Measurements from ENCODE around the gene ANKRD33B. TPM values are rescaled to one million over a fixed set of nuclear protein-coding genes. Genes with fewer than 3 reads are reported as not detected.
"Not testable (repeated sequence)": the region's sequence is repeated elsewhere in the genome, so short reads cannot be mapped to it uniquely, and the experiment has no call there.

Gene ANKRD33B
- total RNA-seq, 1 experiment from 2014 or later: 6.9 TPM

GRCh38 chr5:10567781-10568321, 4.0 kb downstream of the ANKRD33B start:
- Mint-ChIP-seq H3K4me3 (no peak overlapping the region), H3K27me3 (ENCODE audit: low read depth) (peaks cover 60% of the 10 kb centered on the region), H3K27ac (no peak overlapping the region), H3K36me3 (ENCODE audit: insufficient read depth in 1 of 3, low read depth in 3 of 3) (no peaks in the 10 kb centered on the region; a peak in 1 of 7 replicates), H3K4me1 (peaks cover 9 to 17% of the 10 kb centered on the region in 2 experiments), H3K9me3 (no peaks in the 10 kb centered on the region)
- Histone ChIP-seq H3K23ac (ENCODE audit: insufficient read length, low read depth, low read length) (no peak overlapping the region), H3T11ph (ENCODE audit: low read length) (no peak overlapping the region), H4K5ac (ENCODE audit: insufficient read length, low read depth, low read length) (no peak overlapping the region), H2BK15ac (ENCODE audit: low read depth, low read length) (no peak overlapping the region), H3K4ac (ENCODE audit: low read depth, low read length) (no peak overlapping the region), H3K4me1 (ENCODE audit: insufficient read depth, low read length) (peaks cover 3% of the 10 kb centered on the region; the same call in 1 of the 2 replicates), H4K8ac (replicated peaks; ENCODE audit: insufficient read length, low read depth, low read length) (no peak overlapping the region), H2BK20ac (ENCODE audit: low read depth, low read length, poor library complexity, severe bottlenecking) (no peak overlapping the region), H3K27me3 (ENCODE audit: insufficient read depth, low read length) (peaks cover 19% of the 10 kb centered on the region), H3K4me2 (ENCODE audit: insufficient read depth, insufficient read length, low read length) (no peak overlapping the region), H3K23me2 (ENCODE audit: insufficient read length, low read depth, low read length, poor library complexity, severe bottlenecking) (peaks cover 19% of the 10 kb centered on the region), H3K27ac (ENCODE audit: insufficient read length, low read depth, low read length) (no peak overlapping the region), H4K91ac (ENCODE audit: insufficient read length, low read depth, low read length) (no peak overlapping the region), H3K79me1 (ENCODE audit: insufficient read depth, low read depth, low read length, poor library complexity, severe bottlenecking) (no peaks in the 10 kb centered on the region), H3K9me3 (ENCODE audit: control insufficient read depth, low read depth, low read length) (no peaks in the 10 kb centered on the region), H2BK120ac (ENCODE audit: low read depth, low read length, poor library complexity, severe bottlenecking) (no peak overlapping the region), H3K18ac (ENCODE audit: insufficient read length, low read depth, low read length) (no peak overlapping the region), H2BK5ac (ENCODE audit: insufficient read length, low read length) (no peak overlapping the region), H3K9ac (ENCODE audit: extremely low read depth, insufficient read length, low read length) (no peak overlapping the region), H3K14ac (ENCODE audit: insufficient read depth, low read length) (no peak overlapping the region), H2AFZ (ENCODE audit: low read length) (no peak overlapping the region), H3K79me2 (ENCODE audit: insufficient read depth, low read length) (no peaks in the 10 kb centered on the region), H4K20me1 (ENCODE audit: control insufficient read depth, insufficient read depth, insufficient read length) (no peaks in the 10 kb centered on the region), H3K56ac (ENCODE audit: insufficient read length, low read depth, low read length) (no peak overlapping the region), H2BK12ac (ENCODE audit: insufficient read length, low read depth, low read length) (no peak overlapping the region), H2AK5ac (ENCODE audit: insufficient read length, low read length) (no peak overlapping the region)
- no CpG with 5 or more reads among the region's 4 CpGs for WGBS (ENCODE audit: extremely low coverage, insufficient read length, low lambda C conversion rate)
- no peak for DNase-seq
- TF ChIP-seq, protein P1, sequence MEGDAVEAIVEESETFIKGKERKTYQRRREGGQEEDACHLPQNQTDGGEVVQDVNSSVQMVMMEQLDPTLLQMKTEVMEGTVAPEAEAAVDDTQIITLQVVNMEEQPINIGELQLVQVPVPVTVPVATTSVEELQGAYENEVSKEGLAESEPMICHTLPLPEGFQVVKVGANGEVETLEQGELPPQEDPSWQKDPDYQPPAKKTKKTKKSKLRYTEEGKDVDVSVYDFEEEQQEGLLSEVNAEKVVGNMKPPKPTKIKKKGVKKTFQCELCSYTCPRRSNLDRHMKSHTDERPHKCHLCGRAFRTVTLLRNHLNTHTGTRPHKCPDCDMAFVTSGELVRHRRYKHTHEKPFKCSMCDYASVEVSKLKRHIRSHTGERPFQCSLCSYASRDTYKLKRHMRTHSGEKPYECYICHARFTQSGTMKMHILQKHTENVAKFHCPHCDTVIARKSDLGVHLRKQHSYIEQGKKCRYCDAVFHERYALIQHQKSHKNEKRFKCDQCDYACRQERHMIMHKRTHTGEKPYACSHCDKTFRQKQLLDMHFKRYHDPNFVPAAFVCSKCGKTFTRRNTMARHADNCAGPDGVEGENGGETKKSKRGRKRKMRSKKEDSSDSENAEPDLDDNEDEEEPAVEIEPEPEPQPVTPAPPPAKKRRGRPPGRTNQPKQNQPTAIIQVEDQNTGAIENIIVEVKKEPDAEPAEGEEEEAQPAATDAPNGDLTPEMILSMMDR (conservative IDR thresholded peaks at IDR 0.05): no peak

DNA sequence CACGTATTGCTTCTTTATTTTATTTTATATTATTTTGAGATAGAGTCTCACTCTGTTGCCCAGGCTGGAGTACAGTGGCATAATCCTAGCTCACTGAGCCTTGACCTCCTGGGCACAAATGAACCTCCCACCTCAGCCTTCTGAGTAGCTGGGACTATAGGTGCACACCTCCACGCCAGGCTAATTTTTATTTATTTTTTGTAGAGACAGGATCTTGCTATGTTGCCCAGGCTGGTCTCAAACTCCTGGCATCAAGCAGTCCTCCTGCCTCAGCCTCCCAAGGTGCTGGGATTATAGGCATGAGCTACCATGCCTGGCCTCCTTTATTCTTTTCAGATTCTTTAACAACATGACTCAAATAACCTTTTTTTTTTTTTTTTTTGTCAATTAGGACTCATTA, 6.7 kb downstream of the ANKRD33B start:
- H3K9me3 Mint-ChIP-seq; H3K4me1 Mint-ChIP-seq; H2AK5ac ChIP-seq (ENCODE audit: insufficient read length, low read length); H3T11ph ChIP-seq (ENCODE audit: low read length); H2BK15ac ChIP-seq (ENCODE audit: low read depth, low read length); H3K36me3 Mint-ChIP-seq (ENCODE audit: insufficient read depth in 1 of 3, low read depth in 3 of 3); H4K91ac ChIP-seq (ENCODE audit: insufficient read length, low read depth, low read length); H2BK20ac ChIP-seq (ENCODE audit: low read depth, low read length, poor library complexity, severe bottlenecking); H4K5ac ChIP-seq (ENCODE audit: insufficient read length, low read depth, low read length); H2BK120ac ChIP-seq (ENCODE audit: low read depth, low read length, poor library complexity, severe bottlenecking); H3K79me1 ChIP-seq (ENCODE audit: insufficient read depth, low read depth, low read length, poor library complexity, severe bottlenecking); H3K4me1 ChIP-seq (ENCODE audit: insufficient read depth, low read length); H3K4ac ChIP-seq (ENCODE audit: low read depth, low read length); H2BK5ac ChIP-seq (ENCODE audit: insufficient read length, low read length); H3K23me2 ChIP-seq (ENCODE audit: insufficient read length, low read depth, low read length, poor library complexity, severe bottlenecking); H3K23ac ChIP-seq (ENCODE audit: insufficient read length, low read depth, low read length); H2BK12ac ChIP-seq (ENCODE audit: insufficient read length, low read depth, low read length); H3K4me3 Mint-ChIP-seq; H3K9me3 ChIP-seq (ENCODE audit: control insufficient read depth, low read depth, low read length); H4K8ac ChIP-seq (replicated peaks; ENCODE audit: insufficient read length, low read depth, low read length); H3K27ac ChIP-seq (ENCODE audit: insufficient read length, low read depth, low read length); H3K27me3 ChIP-seq (ENCODE audit: insufficient read depth, low read length); H3K14ac ChIP-seq (ENCODE audit: insufficient read depth, low read length); DNase-seq; H3K4me2 ChIP-seq (ENCODE audit: insufficient read depth, insufficient read length, low read length); H3K27ac Mint-ChIP-seq; H3K18ac ChIP-seq (ENCODE audit: insufficient read length, low read depth, low read length); H2AFZ ChIP-seq (ENCODE audit: low read length); H3K79me2 ChIP-seq (ENCODE audit: insufficient read depth, low read length); H3K9ac ChIP-seq (ENCODE audit: extremely low read depth, insufficient read length, low read length); H3K56ac ChIP-seq (ENCODE audit: insufficient read length, low read depth, low read length); H4K20me1 ChIP-seq (ENCODE audit: control insufficient read depth, insufficient read depth, insufficient read length): not testable (repeated sequence)
- peaks cover 45% of the 10 kb centered on the region for H3K27me3 Mint-ChIP-seq (ENCODE audit: low read depth)
- WGBS (ENCODE audit: extremely low coverage, insufficient read length, low lambda C conversion rate): no CpG with 5 or more reads among the region's 2 CpGs
